HCT116 (cell line): ENCODE results near the gene HAO1. TPM values are rescaled to one million over a fixed set of nuclear protein-coding genes. Genes with fewer than 3 reads are reported as not detected.

Experiments used
- ATAC-seq: fragments of 200-7000 bp; cut with Tn5 transposase; 2 replicates; pipeline ENCODE4 v1.9.1; 2020; ENCODE audit warnings: mild to moderate bottlenecking, moderate library complexity
- Bru-seq: library from RNA; stranded (reverse); fragments of 400-500 nt; gene quantifications from one replicate; lab custom pipeline; 2021; lab: Mats Ljungman, UMichigan
- BruChase-seq, 2 experiments: library from RNA; stranded (reverse); fragments of 400-500 nt; gene quantifications; one replicate each; lab custom pipeline; 2021; lab: Mats Ljungman, UMichigan
- BruUV-seq: library from RNA; stranded (reverse); fragments of 400-500 nt; replicated peaks from 2 replicates; lab custom pipeline; 2021; lab: Mats Ljungman, UMichigan
- CTCF ChIA-PET: fragments of 300-600 bp; sonication (Branson Sonifier 250); formaldehyde crosslinking; loops from one replicate; lab custom pipeline; 2021; ENCODE audit warnings: antibody characterized with exemption; lab: Charles Lee
- POLR2A ChIA-PET: fragments of 300-600, 350-600 bp; sonication (Branson Sonifier 250); formaldehyde crosslinking; loops from one replicate; lab custom pipeline; 2021; ENCODE audit warnings: antibody characterized with exemption; lab: Charles Lee
- RAD21 ChIA-PET, 2 experiments: fragments of 300-600 bp; sonication (Branson Sonifier 250); formaldehyde crosslinking; loops; one replicate each; lab custom pipeline; 2023; ENCODE audit warnings: low total read pairs in 2 of 2; ENCODE audit not compliant: uncharacterized antibody in 2 of 2, unreplicated experiment in 2 of 2, low non-redundant PET in 1 of 2; lab: Charles Lee
- DNase-seq: peaks from one replicate; pipeline ENCODE4 v3.0.0-alpha.2; 2010; ENCODE audit warnings: low read depth, low spot score
- H2AFZ ChIP-seq: fragments of 200-600 bp; shearing (Covaris generic), sonication (generic); 2 replicates; pipeline ENCODE4 v1.6.1; 2017; ENCODE audit warnings: low read depth, mixed run types, mixed read lengths, antibody characterized with exemption, low read length; ENCODE audit not compliant: poor library complexity, severe bottlenecking
- H3K27ac ChIP-seq: 2 replicates; pipeline ENCODE4 v1.5.1; 2012; ENCODE audit warnings: low read depth, low read length
- H3K27me3 ChIP-seq: fragments of 200-600 bp; sonication (generic); 2 replicates; pipeline ENCODE4 v1.6.1; 2016; ENCODE audit warnings: mixed run types, low read length, mixed read lengths; ENCODE audit not compliant: insufficient read depth
- H3K36me3 ChIP-seq, 2 experiments: fragments of 200-500 bp in 1 of 2; fragments of 200-600 bp in 1 of 2; sonication (Bioruptor generic) in 1 of 2; sonication (generic) in 1 of 2; 2 replicates each; pipeline versions ENCODE4 v1.5.1 to v1.6.1; 2014 to 2016; ENCODE audit warnings: low read length in 2 of 2, inconsistent platforms in 1 of 2, mixed read lengths in 1 of 2, mixed run types in 1 of 2; ENCODE audit not compliant: insufficient read depth in 2 of 2, control insufficient read depth in 1 of 2
- H3K4me1 ChIP-seq, 2 experiments: fragments of 200-600 bp in 1 of 2; sonication (generic) in 1 of 2; 2 replicates each; pipeline versions ENCODE4 v1.5.1 to v1.6.1; 2012 to 2017; ENCODE audit warnings: low read length in 2 of 2, inconsistent platforms in 1 of 2, mild to moderate bottlenecking in 1 of 2, mixed read lengths in 1 of 2, mixed run types in 1 of 2, moderate library complexity in 1 of 2; ENCODE audit not compliant: insufficient read depth in 2 of 2, control insufficient read depth in 1 of 2
- H3K4me2 ChIP-seq: fragments of 200-600 bp; sonication (generic); 2 replicates; pipeline ENCODE4 v1.6.1; 2017; ENCODE audit warnings: mixed run types, low read length, mixed read lengths
- H3K4me3 ChIP-seq, 2 experiments: fragments of 200-600 bp in 1 of 2; sonication (generic) in 1 of 2; replicated peaks in 1 of 2; 2 replicates each; pipeline ENCODE4 v1.5.1; 2011 to 2016; ENCODE audit warnings: low read length in 2 of 2, control low read depth in 1 of 2, low read depth in 1 of 2, mild to moderate bottlenecking in 1 of 2, mixed read lengths in 1 of 2, mixed run types in 1 of 2
- H3K79me2 ChIP-seq: fragments of 200-600 bp; sonication (generic); 2 replicates; pipeline ENCODE4 v1.6.1; 2017; ENCODE audit warnings: mild to moderate bottlenecking, mixed run types, low read length, moderate library complexity, mixed read lengths; ENCODE audit not compliant: insufficient read depth
- H3K9ac ChIP-seq: fragments of 200-600 bp; sonication (generic); 2 replicates; pipeline ENCODE4 v1.6.1; 2016; ENCODE audit warnings: low read length, mixed read lengths
- H3K9me2 ChIP-seq: fragments of 200-600 bp; sonication (generic), shearing (Covaris generic); 2 replicates; pipeline ENCODE4 v1.6.1; 2017; ENCODE audit warnings: mixed run types, mild to moderate bottlenecking, moderate library complexity; ENCODE audit not compliant: insufficient read depth
- H3K9me3 ChIP-seq, 2 experiments: fragments of 200-500 bp in 1 of 2; fragments of 200-600 bp in 1 of 2; sonication (Bioruptor generic) in 1 of 2; sonication (generic) in 1 of 2; 2 replicates each; pipeline ENCODE4 v1.6.1; 2014 to 2017; ENCODE audit warnings: low read length in 2 of 2, mixed read lengths in 2 of 2, inconsistent platforms in 1 of 2, low read depth in 1 of 2, mild to moderate bottlenecking in 1 of 2, mixed run types in 1 of 2, moderate library complexity in 1 of 2; ENCODE audit not compliant: control insufficient read depth in 1 of 2, insufficient read depth in 1 of 2
- H4K20me1 ChIP-seq: fragments of 200-600 bp; sonication (generic), shearing (Covaris generic); 2 replicates; pipeline ENCODE4 v1.6.1; 2017; ENCODE audit warnings: mixed run types, mild to moderate bottlenecking, moderate library complexity; ENCODE audit not compliant: insufficient read depth
- CEBPB ChIP-seq: IDR thresholded peaks from 2 replicates; pipeline ENCODE4 v1.6.1; 2012; ENCODE audit warnings: low read depth
- EGR1 ChIP-seq: IDR thresholded peaks from 2 replicates; pipeline ENCODE4 v1.6.1; 2012; ENCODE audit warnings: low read depth
- ELF1 ChIP-seq: IDR thresholded peaks from 2 replicates; pipeline ENCODE4 v1.6.1; 2012; ENCODE audit warnings: low read depth, borderline replicate concordance
- EZH2phosphoT487 ChIP-seq: fragments of 200-600 bp; IDR thresholded peaks from 2 replicates; pipeline ENCODE4 v1.6.1; 2018; ENCODE audit warnings: antibody characterized with exemption, borderline replicate concordance
- FOSL1 ChIP-seq: IDR thresholded peaks from 2 replicates; pipeline ENCODE4 v1.6.1; 2012; ENCODE audit warnings: low read depth
- JUND ChIP-seq: IDR thresholded peaks from 2 replicates; pipeline ENCODE4 v1.6.1; 2012
- MAX ChIP-seq: IDR thresholded peaks from 2 replicates; pipeline ENCODE4 v1.6.1; 2012
- SIN3A ChIP-seq: IDR thresholded peaks from 2 replicates; pipeline ENCODE4 v1.6.1; 2012; ENCODE audit warnings: low read depth
- SP1 ChIP-seq: IDR thresholded peaks from 2 replicates; pipeline ENCODE4 v1.6.1; 2012; ENCODE audit warnings: low read depth
- SRF ChIP-seq: IDR thresholded peaks from 2 replicates; pipeline ENCODE4 v1.6.1; 2012; ENCODE audit warnings: low read depth
- YY1 ChIP-seq: IDR thresholded peaks from 2 replicates; pipeline ENCODE4 v1.6.1; 2011; ENCODE audit warnings: low read length, low read depth, moderate library complexity, mild to moderate bottlenecking; ENCODE audit not compliant: insufficient replicate concordance; ENCODE audit errors: extremely low read depth
- ZBTB33 ChIP-seq: IDR thresholded peaks from 2 replicates; pipeline ENCODE4 v1.6.1; 2011; ENCODE audit warnings: mild to moderate bottlenecking, low read length, moderate library complexity; ENCODE audit not compliant: insufficient replicate concordance; ENCODE audit errors: extremely low read depth
- intact Hi-C: fragments of 100-400 bp; cut with micrococcal nuclease; formaldehyde crosslinking; loops from 2 replicates; pipeline ENCODE4 v1.10.0; 2022
- long read RNA-seq: library from polyadenylated mRNA; unstranded; transcript quantifications from one replicate; pipeline ENCODE4 v2.0.0, GENCODE V29; 2021; ENCODE audit not compliant: unreplicated experiment
- polyA plus RNA-seq: library from polyadenylated mRNA; unstranded; fragments of >200 nt; gene quantifications from 2 replicates; pipeline ENCODE4 v1.2.1, GENCODE V29; 2012; ENCODE audit warnings: missing spikeins
- total RNA-seq: library from RNA; stranded (reverse); gene quantifications from one replicate; pipeline ENCODE4 v1.2.1, GENCODE V29; 2021; ENCODE audit not compliant: unreplicated experiment
- TF ChIP-seq, protein P1 (sequence below): IDR thresholded peaks from 2 replicates; pipeline ENCODE4 v1.6.1; 2012

The HAO1 gene
- total RNA-seq (0.12 TPM), Bru-seq, nascent RNA (percentile 2 among the genes with signal in this experiment), BruChase-seq, experiment 1, labeled RNA remaining after a 6-hour chase (percentile 2 among the genes with signal in this experiment), BruChase-seq, experiment 2, labeled RNA remaining after a 2-hour chase (not detected)
- polyA plus RNA-seq = not detected in 2 replicates
- long read RNA-seq = 0 reads

- H3K9ac ChIP-seq = no peak within 1 kb of the TSS
- no peaks in the 10 kb centered on the region for H3K9me3 ChIP-seq
- CTCF ChIA-PET = no interaction called here
- RAD21 ChIA-PET = no interaction called here
- no peaks in the 10 kb centered on the region for H3K79me2 ChIP-seq
- TF ChIP-seq FOSL1 = no peak
- TF ChIP-seq, protein P1, sequence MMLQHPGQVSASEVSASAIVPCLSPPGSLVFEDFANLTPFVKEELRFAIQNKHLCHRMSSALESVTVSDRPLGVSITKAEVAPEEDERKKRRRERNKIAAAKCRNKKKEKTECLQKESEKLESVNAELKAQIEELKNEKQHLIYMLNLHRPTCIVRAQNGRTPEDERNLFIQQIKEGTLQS = no peak
- TF ChIP-seq SP1 = no peak
- no peak for TF ChIP-seq ZBTB33
- POLR2A ChIA-PET = no interaction called here
- H3K4me3 ChIP-seq = no peak within 1 kb of the TSS
- H3K27me3 ChIP-seq = no peaks in the 10 kb centered on the region
- H3K4me2 ChIP-seq = no peak within 1 kb of the TSS
- no TSS peak for BruUV-seq
- H3K4me1 ChIP-seq = peaks cover 0 to 4% of the 10 kb centered on the region in 2 experiments; a peak in 1 of 4 replicates
- no peak within 1 kb of the TSS for H2AFZ ChIP-seq
- no peaks in the 10 kb centered on the region for H3K36me3 ChIP-seq
- intact Hi-C loops = no loop called here
- DNase-seq = no peak
- no peak within 1 kb of the TSS for H3K27ac ChIP-seq
- no peak for ATAC-seq
- H4K20me1 ChIP-seq = no peaks in the 10 kb centered on the region
- H3K9me2 ChIP-seq = no peaks in the 10 kb centered on the region
Observed at GRCh38 chr20:7940341-7940740, at the start of gene HAO1. HAO1 (minus strand) TSS chr20:7940458; CDS start chr20:7940422, 36 bp downstream.

DNA sequence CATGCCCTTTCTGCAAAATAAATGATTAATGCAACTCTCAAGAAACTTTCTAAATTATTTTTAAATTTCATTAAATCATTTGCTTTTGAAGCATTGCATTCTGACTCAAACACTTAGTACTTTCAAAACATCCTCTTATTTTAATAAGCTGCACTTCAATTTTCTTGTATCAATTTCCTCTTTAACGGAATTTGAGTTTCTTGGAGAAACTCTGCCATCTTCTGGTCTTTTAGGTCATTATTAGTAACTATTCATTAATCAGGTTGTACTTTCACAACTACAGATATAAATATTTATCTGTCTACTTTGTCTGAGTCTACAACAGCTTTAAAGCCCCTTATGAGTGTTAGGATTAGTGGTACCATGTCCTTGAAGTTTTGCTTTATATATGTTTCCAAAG is 49.1 kb upstream of the HAO1 start:
- intact Hi-C loops = no loop called here
- RAD21 ChIA-PET = interaction anchor here in 1 of 2 experiments (1.1 kb wide), 1 partner anchor 53 kb away, joined by 4 read pairs; no protein-coding TSS in a partner anchor
- DNase-seq (no peak), ATAC-seq (no peak)
- H3K4me1 ChIP-seq = no peaks in the 10 kb centered on the region
- H3K27ac ChIP-seq = no peak overlapping the region
- no peak overlapping the region for H3K4me2 ChIP-seq
- 0 out of 4 replicates have a peak, but pooled peaks cover 0 to 3% of the 10 kb centered on the region in 2 experiments for H3K9me3 ChIP-seq
- no peak overlapping the region for H3K9ac ChIP-seq
- H3K27me3 ChIP-seq = no peaks in the 10 kb centered on the region
- BruUV-seq = no TSS peak
- H4K20me1 ChIP-seq = no peaks in the 10 kb centered on the region
- no peaks in the 10 kb centered on the region for H3K79me2 ChIP-seq
- POLR2A ChIA-PET = interaction anchor here (0.9 kb wide), 1 partner anchor 15 kb away, joined by 3 read pairs; no protein-coding TSS in a partner anchor
- no peaks in the 10 kb centered on the region for H3K9me2 ChIP-seq
- CTCF ChIA-PET = interaction anchor here (1.9 to 2.4 kb wide), 3 partner anchors 9 to 733 kb away, joined by 6 to 22 read pairs (median 11); no protein-coding TSS in a partner anchor
- H3K36me3 ChIP-seq = no peaks in the 10 kb centered on the region
- no peak overlapping the region for H2AFZ ChIP-seq
- H3K4me3 ChIP-seq = no peak overlapping the region
- TF ChIP-seq MAX (no peak), EGR1 (no peak), SP1 (no peak), ELF1 (no peak), YY1 (no peak), EZH2phosphoT487 (no peak), CEBPB (no peak), FOSL1 (no peak), JUND (no peak), ZBTB33 (no peak), SIN3A (no peak), SRF (no peak)
- TF ChIP-seq, protein P1 = no peak
